H54 (cell line): ENCODE data around the gene YDJC.
A peak's percentile ranks its signal among the peaks of the same experiment; 100 is the strongest.
"Not testable (repeated sequence)": the region's sequence is repeated elsewhere in the genome, so short reads cannot be mapped to it uniquely, and the experiment has no call there.

Experiments used
- DNase-seq: peaks from one replicate; pipeline ENCODE4 v3.0.0; 2011; ENCODE audit warnings: low spot score, mixed read lengths; ENCODE audit not compliant: insufficient read length
- FAIRE-seq: peaks from 3 replicates; lab custom pipeline; 2011; peaks lifted over from hg19 to GRCh38; lab: Jason Lieb, UNC
- POLR2A ChIP-seq: IDR thresholded peaks from 2 replicates; pipeline ENCODE4 v1.6.1; 2011; ENCODE audit warnings: low read depth, mild to moderate bottlenecking, low read length

The YDJC gene

GRCh38 chr22:21659864-21660525, 30.2 kb upstream of the YDJC start:
- no peak for TF ChIP-seq POLR2A
- no peak for FAIRE-seq
- no peak for DNase-seq

- no peak for TF ChIP-seq POLR2A
- DNase-seq (no peak), FAIRE-seq (no peak)
Measured at GRCh38 chr22:21657360-21658032, 27.7 kb upstream of the YDJC start.

- no peak for DNase-seq
- FAIRE-seq, result no peak
- TF ChIP-seq POLR2A, result no peak
Measured at GRCh38 chr22:21657020-21657359, 27.2 kb upstream of the YDJC start.

- DNase-seq, result no peak
- no peak for TF ChIP-seq POLR2A
- FAIRE-seq, result no peak
Measured at GRCh38 chr22:21652547-21653545, 23.0 kb upstream of the YDJC start.

GRCh38 chr22:21652010-21652546, 22.3 kb upstream of the YDJC start:
- TF ChIP-seq POLR2A, result peak; percentile 57
- FAIRE-seq (no peak), DNase-seq (peak; percentile 90)

- DNase-seq, result no peak
- no peak for FAIRE-seq
- TF ChIP-seq POLR2A, result no peak
Measured at GRCh38 chr22:21651521-21652009, 21.7 kb upstream of the YDJC start.

GRCh38 chr22:21650823-21651520, 21.1 kb upstream of the YDJC start:
- DNase-seq, result no peak

GRCh38 chr22:21650280-21650679, 20.5 kb upstream of the YDJC start:
- DNase-seq (no peak), FAIRE-seq (no peak)
- no peak for TF ChIP-seq POLR2A

More at GRCh38 chr22:21650823-21651520, 21.1 kb upstream of the YDJC start:
- TF ChIP-seq POLR2A, result no peak
- FAIRE-seq, result no peak

- DNase-seq, result peak; percentile 62
- no peak for FAIRE-seq
- no peak for TF ChIP-seq POLR2A
Measured at GRCh38 chr22:21646608-21647590, 17.1 kb upstream of the YDJC start.

GRCh38 chr22:21645513-21645912, 15.7 kb upstream of the YDJC start:
- not testable (repeated sequence) for FAIRE-seq, DNase-seq

GRCh38 chr22:21643533-21644357, 13.9 kb upstream of the YDJC start:
- no peak for TF ChIP-seq POLR2A
- FAIRE-seq, result no peak
- no peak for DNase-seq
